Mesenchymal stem cell (in vitro differentiated cells and primary cell): ENCODE results near the gene TAC4.

Experiments used
- DNase-seq: peaks from one replicate; pipeline ENCODE4 v3.0.0-alpha.2; 2013
- H2AFZ ChIP-seq: one replicate; pipeline ENCODE4 v1.6.1; 2013; ENCODE audit warnings: low read depth, mild to moderate bottlenecking, control low read depth, inconsistent platforms, low read length, moderate library complexity
- H2AK5ac ChIP-seq: 2 replicates; pipeline ENCODE4 v1.6.1; 2013; ENCODE audit warnings: low read length, moderate library complexity, mild to moderate bottlenecking, inconsistent platforms; ENCODE audit not compliant: severe bottlenecking
- H2BK120ac ChIP-seq: one replicate; pipeline ENCODE4 v1.6.1; 2013; ENCODE audit warnings: low read depth, mild to moderate bottlenecking, inconsistent platforms, low read length, moderate library complexity
- H2BK12ac ChIP-seq, 2 experiments: one replicate each; pipeline ENCODE4 v1.6.1; 2013; ENCODE audit warnings: inconsistent platforms in 2 of 2, low read length in 2 of 2, mild to moderate bottlenecking in 2 of 2, moderate library complexity in 2 of 2, control low read depth in 1 of 2
- H2BK15ac ChIP-seq: one replicate; pipeline ENCODE4 v1.6.1; 2013; ENCODE audit warnings: mild to moderate bottlenecking, low read depth, inconsistent platforms; ENCODE audit not compliant: poor library complexity, severe bottlenecking
- H2BK5ac ChIP-seq: 2 replicates; pipeline ENCODE4 v1.6.1; 2013; ENCODE audit warnings: low read depth, mild to moderate bottlenecking, low read length, control low read depth, inconsistent platforms; ENCODE audit not compliant: poor library complexity, severe bottlenecking
- H3K14ac ChIP-seq, 2 experiments: one replicate each; pipeline ENCODE4 v1.6.1; 2013; ENCODE audit warnings: inconsistent platforms in 2 of 2, low read length in 2 of 2, control low read depth in 1 of 2, mild to moderate bottlenecking in 1 of 2, moderate library complexity in 1 of 2
- H3K18ac ChIP-seq, 2 experiments: one replicate each; pipeline ENCODE4 v1.6.1; 2013; ENCODE audit warnings: inconsistent platforms in 2 of 2, low read length in 2 of 2, control low read depth in 1 of 2, low read depth in 1 of 2, mild to moderate bottlenecking in 1 of 2
- H3K23ac ChIP-seq, 2 experiments: one replicate each; pipeline ENCODE4 v1.6.1; 2013; ENCODE audit warnings: inconsistent platforms in 2 of 2, low read length in 2 of 2, mild to moderate bottlenecking in 2 of 2, moderate library complexity in 2 of 2, control low read depth in 1 of 2
- H3K27ac ChIP-seq: 2 replicates; pipeline ENCODE4 v1.5.1; 2013; ENCODE audit warnings: mild to moderate bottlenecking, moderate library complexity, low read length, control low read depth, inconsistent platforms; ENCODE audit not compliant: poor library complexity, severe bottlenecking
- H3K27me3 ChIP-seq, 2 experiments: 2 replicates each; pipeline versions ENCODE4 v1.6.1 to v1.7.0; 2013; ENCODE audit warnings: low read length in 2 of 2, mild to moderate bottlenecking in 2 of 2, moderate library complexity in 2 of 2, control low read depth in 1 of 2, inconsistent platforms in 1 of 2; ENCODE audit not compliant: control insufficient read depth in 1 of 2, insufficient read depth in 1 of 2
- H3K36me3 ChIP-seq, 2 experiments: 2 replicates each; pipeline versions ENCODE4 v1.6.1 to v1.7.0; 2013; ENCODE audit warnings: low read length in 2 of 2, control low read depth in 1 of 2, inconsistent platforms in 1 of 2, low read depth in 1 of 2, mild to moderate bottlenecking in 1 of 2; ENCODE audit not compliant: insufficient read depth in 2 of 2, control insufficient read depth in 1 of 2
- H3K4ac ChIP-seq, 2 experiments: one replicate each; pipeline ENCODE4 v1.6.1; 2013; ENCODE audit warnings: inconsistent platforms in 2 of 2, low read length in 2 of 2, mild to moderate bottlenecking in 2 of 2, moderate library complexity in 2 of 2, control low read depth in 1 of 2, low read depth in 1 of 2
- H3K4me1 ChIP-seq: 2 replicates; pipeline ENCODE4 v1.6.1; 2013; ENCODE audit warnings: low read depth, low read length, control low read depth; ENCODE audit not compliant: control insufficient read depth, insufficient read depth
- H3K4me2 ChIP-seq: 2 replicates; pipeline ENCODE4 v1.6.1; 2013; ENCODE audit warnings: low read length, mild to moderate bottlenecking, inconsistent platforms; ENCODE audit not compliant: poor library complexity, severe bottlenecking
- H3K4me3 ChIP-seq, 2 experiments: 2 replicates each; pipeline versions ENCODE4 v1.5.1 to v1.7.0; 2013; ENCODE audit warnings: low read length in 2 of 2, mild to moderate bottlenecking in 2 of 2, control low read depth in 1 of 2, low read depth in 1 of 2; ENCODE audit not compliant: insufficient read depth in 1 of 2
- H3K79me1 ChIP-seq: replicated peaks from 2 replicates; pipeline ENCODE4 v1.6.1; 2013; ENCODE audit warnings: mild to moderate bottlenecking, control low read depth, low read length, inconsistent platforms; ENCODE audit not compliant: poor library complexity, severe bottlenecking
- H3K9ac ChIP-seq: 2 replicates; pipeline ENCODE4 v1.7.0; 2013; ENCODE audit warnings: mild to moderate bottlenecking, low read length, moderate library complexity
- H3K9me3 ChIP-seq: 2 replicates; pipeline ENCODE4 v1.7.0; 2013; ENCODE audit warnings: mild to moderate bottlenecking, low read length; ENCODE audit not compliant: control insufficient read depth
- H4K8ac ChIP-seq: one replicate; pipeline ENCODE4 v1.6.1; 2013; ENCODE audit warnings: inconsistent platforms, mild to moderate bottlenecking, low read length, moderate library complexity
- H4K91ac ChIP-seq: one replicate; pipeline ENCODE4 v1.6.1; 2013; ENCODE audit warnings: mild to moderate bottlenecking, low read length, inconsistent platforms
- WGBS: methylation state at CpG from one replicate; pipeline ENCODE4 v1.1.7; 2013; ENCODE audit warnings: mixed read lengths; 5-methylcytosine and 5-hydroxymethylcytosine counted together

TAC4 gene

GRCh38 chr17:49890077-49890821 is 42.4 kb upstream of the TAC4 start:
- Histone ChIP-seq H3K79me1 (no peaks in the 10 kb centered on the region), H3K4ac (no peak overlapping the region), H4K91ac (no peak overlapping the region), H3K14ac (no peak overlapping the region), H3K36me3 (no peaks in the 10 kb centered on the region), H3K9ac (peak overlapping the region; percentile 30), H2AFZ (no peak overlapping the region), H3K18ac (no peak overlapping the region), H2AK5ac (no peak overlapping the region), H3K27ac (no peak overlapping the region), H3K4me2 (no peak overlapping the region), H2BK12ac (no peak overlapping the region), H2BK120ac (no peak overlapping the region), H4K8ac (no peak overlapping the region), H3K4me3 (no peak overlapping the region), H3K4me1 (peaks cover 4% of the 10 kb centered on the region), H3K27me3 (peaks cover 64 to 85% of the 10 kb centered on the region in 2 experiments), H3K23ac (peak overlapping the region in 1 of 2 experiments; percentile 5), H3K9me3 (no peaks in the 10 kb centered on the region), H2BK5ac (no peak overlapping the region), H2BK15ac (peak overlapping the region; percentile 26)
- WGBS: 32% methylated on average over 31 of the region's 33 CpGs
- no peak for DNase-seq

- no peak overlapping the region for H3K18ac ChIP-seq
- no peak overlapping the region for H4K91ac ChIP-seq
- H2AFZ ChIP-seq: no peak overlapping the region
- H2BK120ac ChIP-seq: no peak overlapping the region
- H2BK12ac ChIP-seq: no peak overlapping the region
- H2AK5ac ChIP-seq: no peak overlapping the region
- H3K4me3 ChIP-seq: no peak overlapping the region
- H3K14ac ChIP-seq: no peak overlapping the region
- H3K9ac ChIP-seq: no peak overlapping the region
- no peaks in the 10 kb centered on the region for H3K36me3 ChIP-seq
- peaks cover 4% of the 10 kb centered on the region for H3K4me1 ChIP-seq
- no peak overlapping the region for H3K4me2 ChIP-seq
- WGBS: 78% methylated on average over 9 of the region's 12 CpGs
- no peak overlapping the region for H2BK5ac ChIP-seq
- H3K27ac ChIP-seq: no peak overlapping the region
- no peak for DNase-seq
- no peaks in the 10 kb centered on the region for H3K9me3 ChIP-seq
- H2BK15ac ChIP-seq: no peak overlapping the region
- peaks cover 60 to 79% of the 10 kb centered on the region in 2 experiments for H3K27me3 ChIP-seq
- no peaks in the 10 kb centered on the region for H3K79me1 ChIP-seq
- H3K23ac ChIP-seq: no peak overlapping the region
- no peak overlapping the region for H3K4ac ChIP-seq
- no peak overlapping the region for H4K8ac ChIP-seq
Observed at GRCh38 chr17:49889500-49889899, 41.6 kb upstream of the TAC4 start.

GRCh38 chr17:49887744-49888360 is 40.0 kb upstream of the TAC4 start:
- Histone ChIP-seq H3K14ac (no peak overlapping the region), H3K18ac (no peak overlapping the region), H3K9me3 (no peaks in the 10 kb centered on the region), H3K27me3 (peaks cover 58 to 78% of the 10 kb centered on the region in 2 experiments), H3K79me1 (no peaks in the 10 kb centered on the region), H3K4me1 (peaks cover 4% of the 10 kb centered on the region), H3K27ac (no peak overlapping the region), H4K91ac (no peak overlapping the region), H2BK15ac (no peak overlapping the region), H2BK5ac (no peak overlapping the region), H3K4ac (no peak overlapping the region), H2AK5ac (no peak overlapping the region), H3K4me3 (no peak overlapping the region), H2BK120ac (no peak overlapping the region), H4K8ac (no peak overlapping the region), H3K4me2 (no peak overlapping the region), H3K23ac (no peak overlapping the region), H3K36me3 (no peaks in the 10 kb centered on the region), H2AFZ (no peak overlapping the region), H3K9ac (no peak overlapping the region), H2BK12ac (no peak overlapping the region)
- 75% methylated on average over 9 of the region's 9 CpGs for WGBS
- DNase-seq: no peak

GRCh38 chr17:49887086-49887743 is 39.3 kb upstream of the TAC4 start:
- no peaks in the 10 kb centered on the region for H3K36me3 ChIP-seq
- H2AK5ac ChIP-seq: no peak overlapping the region
- H3K27me3 ChIP-seq: peaks cover 63 to 78% of the 10 kb centered on the region in 2 experiments
- DNase-seq: no peak
- no peak overlapping the region for H3K18ac ChIP-seq
- no peak overlapping the region for H4K8ac ChIP-seq
- H3K9ac ChIP-seq: no peak overlapping the region
- no peak overlapping the region for H2BK15ac ChIP-seq
- H3K27ac ChIP-seq: no peak overlapping the region
- H4K91ac ChIP-seq: no peak overlapping the region
- H3K79me1 ChIP-seq: no peaks in the 10 kb centered on the region
- no peak overlapping the region for H2BK5ac ChIP-seq
- H3K4ac ChIP-seq: no peak overlapping the region
- H2BK120ac ChIP-seq: no peak overlapping the region
- WGBS: 53% methylated on average over 5 of the region's 7 CpGs
- no peak overlapping the region for H3K4me3 ChIP-seq
- H3K4me2 ChIP-seq: no peak overlapping the region
- no peaks in the 10 kb centered on the region for H3K9me3 ChIP-seq
- H3K4me1 ChIP-seq: peaks cover 4% of the 10 kb centered on the region
- no peak overlapping the region for H2BK12ac ChIP-seq
- H3K23ac ChIP-seq: no peak overlapping the region
- no peak overlapping the region for H3K14ac ChIP-seq
- H2AFZ ChIP-seq: no peak overlapping the region
